Astrocyte of the hippocampus (primary cell): ENCODE measurements around the gene CD58.

Source experiments
- DNase-seq: peaks from one replicate; pipeline ENCODE4 v3.0.0; 2011; ENCODE audit warnings: low read depth, low spot score

The CD58 gene

DNA sequence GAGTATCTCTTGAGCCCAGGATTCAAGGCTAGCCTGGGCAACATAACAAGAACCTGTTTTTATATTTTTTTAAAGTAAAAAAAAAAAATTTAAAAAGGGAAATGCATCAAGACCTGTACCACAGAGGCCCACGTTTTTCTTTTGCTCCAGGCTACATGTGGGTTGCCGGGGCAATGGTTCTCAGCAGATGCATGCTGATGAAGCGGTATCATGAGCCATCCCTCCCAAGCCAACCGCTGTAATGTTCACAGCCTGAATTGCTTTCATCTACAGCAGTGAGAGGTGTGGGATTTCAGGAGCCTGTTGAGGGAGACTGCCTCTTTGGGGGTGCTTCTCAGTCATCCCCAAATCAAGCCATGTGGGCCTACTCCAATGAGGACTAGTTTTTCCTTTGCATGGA, 60.5 kb downstream of the CD58 start:
- DNase-seq, result no peak

DNA sequence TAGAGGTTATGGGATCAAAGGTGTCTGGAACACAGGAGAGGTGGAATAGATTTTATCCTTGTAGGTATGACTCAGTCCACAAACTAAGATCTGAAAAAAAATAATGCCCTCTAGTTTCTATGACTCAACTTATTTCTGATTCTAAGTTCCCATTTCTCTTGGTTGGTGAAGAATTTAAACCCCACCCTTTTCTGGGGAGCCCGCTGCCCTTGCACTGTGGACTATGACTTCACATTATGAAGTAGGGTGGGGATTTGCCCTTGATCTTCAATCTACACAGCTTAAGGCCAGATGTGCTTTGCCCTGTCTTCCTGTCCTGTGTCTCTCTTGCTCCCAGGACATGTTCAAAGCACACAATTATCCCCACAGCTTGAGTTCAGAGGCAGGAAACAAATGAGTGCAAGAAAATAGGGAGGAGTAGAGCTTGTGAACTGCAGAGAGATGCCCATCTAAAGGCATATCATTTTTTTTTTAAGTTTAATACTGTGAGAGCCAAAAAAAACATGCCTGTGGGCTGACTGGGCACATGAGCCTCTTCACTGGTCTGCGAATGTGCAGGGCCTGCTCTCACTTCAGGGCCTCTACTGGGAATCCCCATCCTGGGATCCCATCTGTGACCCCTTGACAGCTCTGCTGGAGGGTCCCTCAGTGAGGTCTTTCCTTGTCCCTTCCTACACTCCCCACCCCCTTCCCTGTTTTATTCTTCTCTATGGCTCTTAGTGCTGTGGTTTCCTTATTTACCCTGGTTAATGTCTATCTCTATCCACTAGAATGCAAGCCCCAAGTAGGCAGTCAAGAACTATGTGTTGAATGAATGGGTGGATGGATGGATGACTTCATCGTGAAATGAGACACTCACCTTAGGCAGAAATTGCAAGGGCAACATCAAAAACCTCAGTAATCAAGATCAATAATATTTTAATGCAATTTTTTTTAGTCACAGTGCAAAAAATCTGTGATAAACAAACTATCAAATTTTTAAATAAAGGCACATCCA, 61.5 kb downstream of the CD58 start:
- peak; percentile 89 for DNase-seq

DNA sequence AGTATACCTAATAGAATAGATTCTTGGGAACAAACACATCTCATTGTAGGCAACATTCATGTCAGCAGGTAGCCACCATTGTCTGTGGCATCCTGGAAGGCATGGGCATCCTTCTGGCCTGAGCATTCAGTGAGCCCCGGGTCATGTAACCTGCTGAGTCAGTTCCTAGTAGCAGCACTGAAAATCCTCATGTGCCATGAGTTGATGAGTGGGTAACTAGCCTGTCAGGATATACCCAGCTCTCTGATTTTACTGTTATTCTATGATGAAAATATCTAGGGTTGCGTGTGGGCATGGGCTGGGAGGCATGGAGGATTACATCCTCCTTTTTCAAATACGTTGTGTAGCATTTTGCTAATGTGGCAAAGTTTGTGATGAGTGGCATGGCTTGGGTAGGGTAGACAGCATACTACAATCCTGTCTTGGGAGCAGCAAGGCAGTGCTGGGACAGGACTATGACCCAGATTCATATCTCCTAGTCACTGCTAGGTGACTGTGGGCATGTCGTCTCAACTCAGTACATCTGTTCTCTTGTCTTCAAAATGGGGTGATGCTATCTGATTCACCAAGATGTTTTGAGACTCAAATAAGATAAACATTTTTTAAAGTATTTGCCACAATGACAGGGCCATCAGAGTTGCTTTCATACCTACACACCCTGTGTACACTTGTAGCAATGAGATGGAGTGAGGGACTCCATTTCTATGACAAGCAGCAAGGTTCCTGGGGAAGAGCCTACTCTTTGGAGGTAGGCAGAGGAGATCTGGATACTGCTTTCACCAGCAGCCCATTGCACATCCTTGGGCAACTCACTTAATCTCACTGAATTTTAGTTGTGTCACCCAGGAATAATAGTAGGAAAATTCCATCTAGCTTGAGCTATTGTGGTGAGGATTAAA, 62.5 kb downstream of the CD58 start:
- DNase-seq, result no peak

DNA sequence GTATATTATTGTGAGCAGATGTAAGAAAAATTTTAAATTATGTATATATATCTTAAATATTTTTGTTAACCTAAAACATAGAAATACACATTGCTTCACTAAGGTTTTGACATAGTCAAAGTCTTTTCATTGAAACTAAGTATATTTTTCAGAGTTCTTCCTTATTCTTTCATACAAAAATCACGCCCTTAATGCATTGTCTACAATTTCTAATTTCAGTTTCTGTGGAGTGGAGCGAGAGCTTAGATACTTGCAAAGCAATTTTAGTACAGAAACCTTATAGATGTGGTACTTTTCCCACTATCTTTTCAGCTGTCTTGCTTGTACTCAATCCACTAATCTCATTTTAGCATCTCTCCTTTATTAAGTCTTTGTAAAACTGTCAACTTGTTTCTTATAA, 63.2 kb downstream of the CD58 start:
- DNase-seq, result no peak

DNA sequence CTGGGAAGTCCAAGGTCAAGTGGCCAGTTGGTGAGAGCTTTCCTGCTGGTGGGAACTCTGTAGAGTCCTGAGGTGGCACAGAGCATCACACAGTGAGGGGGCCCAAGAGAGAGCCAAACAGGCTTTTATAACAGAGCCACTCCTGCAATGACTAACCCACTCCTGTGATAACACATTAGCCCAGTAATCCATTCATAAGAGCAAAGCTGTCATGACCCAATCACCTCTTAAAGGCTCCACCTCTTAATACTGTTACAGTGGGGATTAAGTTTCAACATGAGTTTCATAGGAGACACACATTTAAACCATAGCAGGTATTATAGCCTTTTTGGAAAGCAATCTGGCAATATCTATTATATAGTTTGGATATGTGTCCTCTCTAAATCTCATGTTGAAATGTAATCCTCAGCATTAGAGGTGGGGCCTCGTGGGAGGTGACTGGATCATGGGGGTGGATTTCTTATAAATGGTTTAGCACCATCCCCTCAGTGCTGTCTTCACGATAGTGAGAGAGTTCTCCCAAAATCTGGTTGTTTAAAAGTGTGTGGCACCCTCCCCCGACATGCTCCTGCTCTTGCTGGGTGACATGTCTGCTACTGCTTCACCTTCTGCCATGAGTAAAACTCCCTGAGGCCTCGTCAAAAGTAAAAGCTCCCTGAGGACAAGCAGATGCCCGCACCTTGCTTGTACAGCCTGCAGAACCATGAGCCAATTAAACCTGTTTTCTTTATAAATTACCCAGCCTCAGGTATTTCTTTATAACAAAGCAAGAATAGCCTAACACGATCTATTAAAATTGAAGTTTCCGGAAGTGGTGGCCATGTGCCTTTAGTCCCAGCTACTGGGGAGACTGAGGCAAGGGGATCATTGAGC, 64.5 kb downstream of the CD58 start:
- DNase-seq, result no peak

DNA sequence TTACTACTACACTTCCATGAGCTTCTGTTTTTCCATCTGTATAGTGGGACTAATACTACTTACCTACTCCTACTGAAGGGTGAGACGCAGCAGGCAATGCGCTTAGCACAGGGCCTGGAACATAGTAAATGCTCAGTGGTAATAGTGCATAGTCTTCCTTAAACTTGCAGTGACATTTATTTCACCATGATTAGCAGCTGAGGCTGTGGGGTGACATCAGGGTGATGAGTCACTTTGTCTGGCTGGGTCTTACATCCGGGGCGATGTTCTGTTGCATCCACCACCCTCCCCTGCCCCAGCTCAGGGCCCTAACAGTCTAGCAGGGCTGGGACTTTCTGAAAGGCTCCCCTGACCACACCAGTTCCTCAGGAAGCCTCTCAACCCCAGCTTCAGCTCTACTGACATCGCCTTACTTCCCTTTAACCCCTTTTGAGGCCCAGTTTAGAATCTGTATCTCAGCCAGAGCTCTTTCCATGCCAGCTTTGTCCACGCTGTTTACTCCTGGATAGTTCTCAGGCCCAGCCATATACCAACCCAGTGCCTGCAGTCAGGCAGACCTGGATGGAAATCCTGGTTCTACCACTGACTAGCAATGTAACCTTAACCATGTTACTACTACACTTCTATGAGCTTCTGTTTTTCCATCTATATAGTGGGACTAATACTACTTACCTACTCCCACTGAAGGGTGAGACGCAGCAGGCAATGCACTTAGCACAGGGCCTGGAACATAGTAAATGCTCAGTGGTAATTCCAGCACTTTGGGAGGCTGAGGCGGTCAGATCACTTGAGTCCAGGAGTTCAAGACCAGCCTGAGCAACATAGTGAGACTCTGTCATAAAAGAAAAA, 66.3 kb downstream of the CD58 start:
- peak; percentile 67 for DNase-seq

DNA sequence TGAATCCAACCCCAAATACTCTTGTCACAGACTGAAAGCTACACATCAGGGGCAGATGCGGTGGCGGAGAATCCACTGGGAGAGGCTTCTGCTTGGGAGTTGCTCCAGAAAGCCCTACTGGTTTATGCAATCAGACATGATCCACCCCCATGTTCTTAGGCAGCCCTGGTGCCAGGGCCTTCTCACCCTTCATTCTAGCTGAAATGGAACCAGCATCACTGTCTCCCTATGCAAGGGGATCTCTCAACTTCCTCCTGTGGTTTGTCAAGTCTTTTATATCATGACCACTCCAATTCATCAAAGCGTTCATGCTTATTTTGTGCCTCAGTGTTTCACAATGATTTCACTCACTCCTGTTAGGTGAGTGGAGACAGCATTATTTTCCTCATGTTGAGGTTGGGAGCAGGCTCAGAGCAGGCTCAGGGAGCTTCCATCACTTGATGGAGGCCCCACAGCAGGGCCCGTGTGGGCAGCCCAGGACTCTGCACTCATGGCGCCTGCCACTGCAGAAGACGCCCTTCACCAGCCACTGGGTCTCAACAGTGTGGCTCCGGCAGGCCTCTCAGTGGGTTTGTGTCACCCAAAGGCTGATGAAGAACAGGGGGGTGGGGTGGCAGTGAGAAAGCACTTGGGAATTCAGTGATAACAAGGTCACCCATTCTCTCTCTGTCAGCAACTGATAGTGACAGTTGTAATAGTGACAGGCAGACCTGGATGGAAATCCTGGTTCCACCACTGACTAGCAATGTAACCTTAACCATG, 67.1 kb downstream of the CD58 start:
- DNase-seq, result no peak

DNA sequence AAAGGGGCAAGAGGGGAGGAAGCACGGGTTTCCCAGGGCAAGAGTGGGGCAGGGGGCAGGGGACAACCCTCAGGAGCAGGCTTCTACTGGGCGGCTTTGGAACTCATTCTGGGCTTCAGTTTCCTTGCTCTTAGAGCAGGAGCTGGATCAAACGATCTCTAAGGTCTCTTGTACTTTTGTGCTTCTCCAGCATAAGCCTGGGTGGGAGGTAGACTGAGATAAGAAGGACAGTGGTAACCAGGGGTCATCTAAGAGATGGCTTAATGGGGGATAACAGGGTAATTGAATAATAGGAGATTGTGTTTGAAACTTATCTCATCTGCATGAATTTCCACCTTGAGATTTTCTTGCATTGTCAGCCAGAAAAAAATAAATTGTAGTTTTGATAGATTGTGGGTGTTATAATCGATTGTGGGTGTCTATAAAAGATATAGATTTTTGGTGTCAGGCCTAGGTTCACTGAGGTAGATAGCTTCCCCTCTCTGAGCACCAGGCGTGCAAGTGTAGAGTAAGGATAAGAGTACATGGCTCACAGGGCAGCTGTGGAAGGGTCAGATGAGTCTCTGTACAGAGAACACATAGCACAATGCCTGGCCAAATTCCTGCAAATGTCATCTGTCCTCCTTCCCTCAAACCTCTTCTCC, 68.0 kb downstream of the CD58 start:
- no peak for DNase-seq

DNA sequence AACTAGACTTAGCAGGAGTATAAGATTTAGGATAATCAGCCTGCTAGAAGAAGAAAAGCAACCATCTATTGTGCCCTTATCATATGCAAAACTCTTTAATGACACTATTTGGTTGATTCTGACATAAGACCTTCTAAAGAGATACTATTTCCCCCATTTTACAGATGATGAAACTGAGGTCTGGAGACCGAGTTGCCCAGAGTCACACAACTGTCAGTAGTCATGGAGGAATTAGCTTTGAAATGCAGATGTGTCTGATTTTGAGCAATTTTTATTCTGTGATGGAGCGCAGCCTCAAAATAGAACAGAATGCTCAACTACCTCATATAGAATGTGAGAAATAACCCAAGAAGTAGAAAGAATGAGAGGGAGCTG, 69.0 kb downstream of the CD58 start:
- DNase-seq, result no peak

DNA sequence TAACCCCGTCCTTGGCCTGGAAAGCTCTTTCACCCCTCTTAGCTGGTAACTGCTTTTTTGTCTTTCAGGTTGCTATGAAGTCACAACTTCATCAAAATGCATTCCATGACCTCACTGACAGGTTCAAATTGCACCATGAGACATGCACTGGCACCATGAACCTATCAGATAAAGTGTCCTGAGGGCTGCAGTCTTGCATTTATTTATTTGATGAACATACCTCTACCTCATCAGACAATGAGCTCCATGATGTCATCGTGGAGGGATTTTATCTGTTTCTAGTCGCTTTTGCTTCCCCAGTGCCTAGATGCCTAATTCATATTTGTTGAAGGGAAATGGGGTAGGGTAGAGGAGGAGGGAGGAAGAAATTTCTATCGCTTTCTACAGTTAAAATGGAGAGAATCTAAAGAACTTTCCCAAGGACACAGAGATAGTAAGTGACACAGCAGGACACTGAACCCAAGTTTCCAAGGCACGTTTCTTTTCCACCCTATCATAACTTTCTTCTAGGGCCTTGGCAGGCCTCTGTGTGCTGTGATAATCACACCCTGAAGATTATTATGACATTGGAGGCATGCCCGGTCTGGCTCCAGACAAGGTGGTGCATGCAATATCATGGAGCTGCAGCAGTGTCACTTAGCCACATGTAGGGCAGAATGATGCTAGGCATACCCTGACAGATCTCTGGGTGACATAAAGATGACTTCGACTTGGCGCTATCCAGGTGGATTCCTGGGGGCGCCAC, 69.5 kb downstream of the CD58 start:
- DNase-seq, result no peak

DNA sequence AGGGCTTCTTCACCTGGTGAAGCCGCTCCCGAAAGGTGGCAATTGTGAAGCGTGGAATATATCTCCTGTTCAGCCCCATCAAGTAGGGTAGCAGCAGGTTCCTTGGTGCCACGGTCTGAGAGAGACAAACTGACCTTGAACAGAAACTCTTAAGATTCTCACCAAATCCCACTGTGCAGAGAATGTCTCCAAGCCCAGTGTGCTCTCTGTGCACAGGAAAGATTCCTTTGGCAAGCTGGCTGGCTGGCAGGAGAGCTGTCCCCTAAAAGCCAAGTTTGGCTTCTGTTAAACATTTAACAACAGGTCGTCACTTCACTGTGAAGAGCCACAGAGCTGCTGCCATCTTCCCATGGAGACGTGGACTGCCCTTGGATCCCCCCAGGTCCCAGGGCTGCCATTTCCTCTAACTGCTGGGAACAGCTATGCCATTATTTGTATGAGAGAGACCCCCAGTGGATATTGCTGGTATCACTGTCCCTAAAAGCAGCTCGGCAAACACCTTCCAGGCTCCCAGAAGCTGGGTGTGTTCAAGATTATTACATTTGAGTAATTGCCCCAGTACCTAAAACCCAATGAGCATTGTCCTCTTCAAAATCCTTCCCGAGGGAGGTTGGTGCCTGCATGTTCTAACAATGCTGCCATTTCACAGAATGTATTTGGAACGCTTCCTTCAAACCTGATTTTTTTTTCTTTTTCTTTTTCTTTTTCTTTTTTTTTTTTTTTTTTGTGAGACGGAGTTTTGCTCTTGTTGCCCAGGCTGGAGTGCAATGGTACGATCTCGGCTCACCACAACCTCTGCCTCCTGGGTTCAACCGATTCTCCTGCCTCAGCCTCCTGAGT, 71.8 kb downstream of the CD58 start:
- peak; percentile 86 for DNase-seq

DNA sequence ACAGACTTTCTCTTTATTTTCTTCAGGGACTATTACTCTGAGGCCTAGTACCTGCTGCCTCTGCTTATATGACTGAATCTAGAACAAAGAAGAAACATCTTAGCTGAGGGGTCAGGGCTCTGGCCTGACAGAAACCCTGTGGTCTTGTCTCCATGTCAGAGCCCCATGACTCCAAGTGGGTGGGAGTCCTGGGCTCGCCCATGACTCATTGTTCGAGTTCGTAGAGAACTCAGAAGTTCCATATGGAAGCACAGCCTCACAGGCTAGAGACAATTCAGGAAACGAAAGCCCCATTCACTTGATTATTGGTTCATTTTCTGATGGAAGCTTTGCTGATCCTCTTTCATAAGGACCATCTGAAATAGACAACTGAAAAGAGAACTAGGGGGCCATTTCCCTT, 73.2 kb downstream of the CD58 start:
- peak; percentile 42 for DNase-seq

DNA sequence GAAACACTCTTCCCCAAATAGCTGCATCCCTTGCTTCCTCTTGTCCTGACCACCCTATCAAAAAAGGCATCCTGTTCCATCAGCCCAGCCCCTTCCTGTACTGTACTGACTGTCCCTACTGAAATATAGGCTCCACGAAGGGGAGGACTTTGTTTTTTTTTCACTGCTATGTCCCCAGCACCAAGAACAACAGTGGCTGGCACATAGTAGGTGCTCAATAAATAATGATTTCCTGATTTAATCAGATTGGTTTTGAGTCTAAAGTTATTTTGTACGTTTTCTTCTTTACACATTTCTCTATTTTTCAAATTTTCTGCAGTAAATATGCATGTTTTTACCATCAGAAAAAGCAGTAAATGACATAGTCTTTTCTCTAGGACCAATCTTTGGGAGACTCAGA, 73.9 kb downstream of the CD58 start:
- no peak for DNase-seq

DNA sequence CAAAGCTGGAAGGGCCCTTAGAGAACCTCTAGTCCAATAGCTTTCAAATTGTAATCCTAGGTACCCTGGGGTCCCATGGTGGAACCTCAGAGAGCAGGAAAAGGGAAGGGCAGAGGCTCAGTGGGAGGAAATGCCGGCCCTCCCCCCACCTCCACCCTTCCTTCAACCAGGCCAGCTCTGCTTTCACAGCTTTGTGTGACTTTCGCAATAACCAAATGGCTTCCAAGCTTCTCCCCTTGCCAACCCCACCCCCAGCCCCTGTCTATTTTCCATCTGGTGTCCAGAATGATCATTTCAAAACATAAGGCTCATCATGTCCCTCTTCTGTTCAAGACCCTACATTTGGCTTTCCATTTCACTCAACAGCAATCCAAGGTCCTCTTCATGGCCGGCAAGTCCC, 74.4 kb downstream of the CD58 start:
- DNase-seq, result no peak

DNA sequence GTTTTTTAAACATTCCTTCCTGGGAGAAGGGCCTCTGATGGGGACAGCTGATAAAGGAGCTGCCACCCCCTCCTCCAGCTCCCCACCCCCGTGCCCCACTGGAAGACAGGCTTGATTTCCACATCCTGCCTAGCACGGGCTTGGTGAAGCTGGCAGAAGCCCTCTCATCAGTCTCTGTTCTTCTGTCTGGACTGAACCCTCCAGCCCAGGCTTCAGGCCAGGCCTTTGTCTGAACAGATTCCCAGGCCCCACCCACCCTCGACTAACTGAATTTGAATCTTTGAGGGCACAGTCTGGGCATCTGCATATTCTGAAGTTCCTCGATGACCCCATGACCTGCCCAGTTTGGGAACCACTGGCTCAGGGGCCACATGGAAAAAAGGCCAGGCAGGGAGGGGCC, 75.3 kb downstream of the CD58 start:
- peak; percentile 51 for DNase-seq

DNA sequence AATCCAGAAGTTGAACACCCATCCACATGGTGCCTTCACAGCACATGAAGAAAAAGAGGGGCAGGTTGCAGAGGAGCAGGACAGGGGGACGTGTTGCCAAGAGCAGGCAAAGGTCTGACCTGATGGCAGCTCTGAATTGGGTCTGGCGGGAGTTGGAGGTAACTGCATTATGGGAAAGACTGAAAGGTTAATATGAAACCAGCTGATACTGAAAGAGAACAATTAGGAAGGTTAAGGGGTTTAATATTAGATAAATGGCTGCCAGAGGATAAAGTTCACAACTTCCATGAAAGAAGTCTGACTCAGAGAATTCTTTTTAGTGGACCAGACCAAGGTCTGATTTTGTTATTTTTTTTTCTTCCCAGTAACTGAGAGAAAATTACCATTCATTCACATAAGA, 76.1 kb downstream of the CD58 start:
- DNase-seq, result peak; percentile 49

DNA sequence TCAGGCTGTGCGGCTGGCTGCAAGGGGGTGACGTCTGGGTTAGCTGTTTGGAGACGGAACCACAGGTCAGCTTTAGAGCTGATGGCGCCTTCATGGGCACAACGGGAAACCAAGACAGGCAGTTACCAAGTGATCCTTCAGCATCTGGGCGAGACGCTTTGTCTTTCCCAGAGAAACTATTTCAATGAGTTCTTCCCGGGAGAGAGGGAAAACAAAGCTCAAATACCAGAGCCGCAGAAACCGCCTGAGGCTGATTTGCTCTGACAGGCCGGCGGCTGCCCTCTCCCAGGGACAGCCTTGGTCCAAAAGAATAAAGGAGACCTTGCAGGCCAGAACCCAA, 76.5 kb downstream of the CD58 start:
- peak; percentile 88 for DNase-seq
